ENCODE results near the gene ADAM12. TPM values are rescaled to one million over a fixed set of nuclear protein-coding genes. Genes with fewer than 3 reads are reported as not detected.

The ADAM12 gene
- polyA plus RNA-seq, 4 donors, result 0.45 to 0.87 TPM; not detected in 2

- no peak overlapping the region for H3K27ac ChIP-seq (ENCODE audit: low read depth in 1 of 3, low read length in 2 of 3)
- no peaks in the 10 kb centered on the region for H3K9me3 ChIP-seq (ENCODE audit: control insufficient read depth in 2 of 2, insufficient read depth in 1 of 2, low read depth in 1 of 2, low read length in 1 of 2)
- no peak overlapping the region for H3K4me3 ChIP-seq (ENCODE audit: low read depth in 1 of 3, low read length in 3 of 3)
- FAIRE-seq, result no peak
- no peaks in the 10 kb centered on the region for H3K4me1 ChIP-seq (ENCODE audit: control insufficient read depth in 3 of 3, insufficient read depth in 2 of 3, low read depth in 1 of 3, low read length in 2 of 3)
- no peaks in the 10 kb centered on the region for H3K27me3 ChIP-seq (ENCODE audit: control insufficient read depth in 3 of 3, insufficient read depth in 3 of 3, low read length in 3 of 3)
- 72 to 85% (median 74%) methylated on average over 9 of the region's 9 CpGs for WGBS, 3 donors
- no peak for DNase-seq
- H3K36me3 ChIP-seq (ENCODE audit: control insufficient read depth in 3 of 3, insufficient read depth in 2 of 3, low read depth in 1 of 3, low read length in 3 of 3), result no peaks in the 10 kb centered on the region
Measured at GRCh38 chr10:126130271-126130710, 258.0 kb downstream of the ADAM12 start.

GRCh38 chr10:126129026-126129425 lies 259.3 kb downstream of the ADAM12 start:
- H3K36me3 ChIP-seq (ENCODE audit: control insufficient read depth in 3 of 3, insufficient read depth in 2 of 3, low read depth in 1 of 3, low read length in 3 of 3), result no peaks in the 10 kb centered on the region
- H3K27me3 ChIP-seq (ENCODE audit: control insufficient read depth in 3 of 3, insufficient read depth in 3 of 3, low read length in 3 of 3), result no peaks in the 10 kb centered on the region
- DNase-seq, result no peak
- FAIRE-seq, result no peak
- 67 to 78% (median 73%) methylated on average over 7 of the region's 7 CpGs for WGBS, 3 donors
- no peak overlapping the region for H3K27ac ChIP-seq (ENCODE audit: low read depth in 1 of 3, low read length in 2 of 3)
- no peak overlapping the region for H3K4me3 ChIP-seq (ENCODE audit: low read depth in 1 of 3, low read length in 3 of 3)
- no peaks in the 10 kb centered on the region for H3K9me3 ChIP-seq (ENCODE audit: control insufficient read depth in 2 of 2, insufficient read depth in 1 of 2, low read depth in 1 of 2, low read length in 1 of 2)
- no peaks in the 10 kb centered on the region for H3K4me1 ChIP-seq (ENCODE audit: control insufficient read depth in 3 of 3, insufficient read depth in 2 of 3, low read depth in 1 of 3, low read length in 2 of 3)

GRCh38 chr10:126128581-126128980 lies 259.7 kb downstream of the ADAM12 start:
- Histone ChIP-seq H3K4me1 (ENCODE audit: control insufficient read depth in 3 of 3, insufficient read depth in 2 of 3, low read depth in 1 of 3, low read length in 2 of 3) (no peaks in the 10 kb centered on the region), H3K27ac (ENCODE audit: low read depth in 1 of 3, low read length in 2 of 3) (no peak overlapping the region), H3K27me3 (ENCODE audit: control insufficient read depth in 3 of 3, insufficient read depth in 3 of 3, low read length in 3 of 3) (no peaks in the 10 kb centered on the region), H3K36me3 (ENCODE audit: control insufficient read depth in 3 of 3, insufficient read depth in 2 of 3, low read depth in 1 of 3, low read length in 3 of 3) (no peaks in the 10 kb centered on the region), H3K4me3 (ENCODE audit: low read depth in 1 of 3, low read length in 3 of 3) (no peak overlapping the region), H3K9me3 (ENCODE audit: control insufficient read depth in 2 of 2, insufficient read depth in 1 of 2, low read depth in 1 of 2, low read length in 1 of 2) (no peaks in the 10 kb centered on the region)
- no peak for FAIRE-seq
- no peak for DNase-seq
- WGBS, 3 donors, result 96 to 98% (median 97%) methylated on average over 21 of the region's 21 CpGs

DNA sequence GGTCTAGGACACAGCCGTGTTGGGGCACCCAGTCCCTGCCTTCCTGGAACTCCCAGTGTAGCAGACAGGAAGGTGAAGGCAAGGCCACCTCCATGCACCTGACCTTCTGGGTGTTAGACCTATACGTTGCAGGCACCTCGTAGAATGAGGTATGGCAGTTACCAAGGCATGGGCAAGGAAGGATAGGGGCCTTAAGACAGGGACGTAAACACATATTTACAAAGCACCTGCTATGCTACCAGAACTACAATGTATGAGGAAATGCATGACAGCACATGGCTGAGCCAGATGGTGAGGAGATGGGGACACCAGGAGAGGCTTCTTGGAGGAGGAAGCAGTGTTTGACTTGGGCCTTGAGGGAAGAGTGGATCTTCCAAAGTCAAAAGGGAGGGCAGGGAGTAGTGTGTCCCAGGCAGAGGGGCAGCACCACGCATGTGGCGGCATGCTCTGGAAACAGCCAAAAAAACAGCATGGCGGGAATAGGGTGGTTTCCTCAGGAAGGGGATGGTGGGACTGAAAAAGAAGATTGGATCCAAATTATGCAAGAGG lies 260.7 kb downstream of the ADAM12 start:
- Histone ChIP-seq H3K4me3 (ENCODE audit: low read depth in 1 of 3, low read length in 3 of 3) (no peak overlapping the region), H3K27me3 (ENCODE audit: control insufficient read depth in 3 of 3, insufficient read depth in 3 of 3, low read length in 3 of 3) (no peaks in the 10 kb centered on the region), H3K9me3 (ENCODE audit: control insufficient read depth in 2 of 2, insufficient read depth in 1 of 2, low read depth in 1 of 2, low read length in 1 of 2) (no peaks in the 10 kb centered on the region), H3K36me3 (ENCODE audit: control insufficient read depth in 3 of 3, insufficient read depth in 2 of 3, low read depth in 1 of 3, low read length in 3 of 3) (no peaks in the 10 kb centered on the region), H3K27ac (ENCODE audit: low read depth in 1 of 3, low read length in 2 of 3) (no peak overlapping the region), H3K4me1 (ENCODE audit: control insufficient read depth in 3 of 3, insufficient read depth in 2 of 3, low read depth in 1 of 3, low read length in 2 of 3) (no peaks in the 10 kb centered on the region)
- FAIRE-seq (no peak), DNase-seq (no peak)
- 81 to 84% (median 83%) methylated on average over 7 of the region's 7 CpGs for WGBS, 3 donors

DNA sequence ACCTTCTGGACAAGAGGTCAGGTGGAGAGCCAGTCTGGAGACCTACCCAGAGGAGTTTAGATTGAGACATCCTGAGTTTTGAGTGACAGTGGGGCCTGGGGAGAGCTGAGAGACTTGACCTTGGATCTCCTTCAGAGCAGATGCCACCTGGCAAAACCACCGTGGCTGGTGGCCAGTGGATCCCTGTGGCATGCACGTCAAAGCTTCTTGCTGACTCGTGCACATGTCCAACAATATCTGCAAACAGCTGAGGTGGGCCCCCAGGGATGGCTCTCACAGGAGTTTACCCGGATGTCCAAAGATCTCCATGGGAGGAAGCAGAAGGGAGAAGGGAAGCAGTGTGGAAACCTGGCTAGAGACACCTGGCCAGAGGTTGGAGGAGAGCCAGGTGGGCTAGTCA lies 261.4 kb downstream of the ADAM12 start:
- no peak overlapping the region for H3K4me3 ChIP-seq (ENCODE audit: low read depth in 1 of 3, low read length in 3 of 3)
- no peaks in the 10 kb centered on the region for H3K27me3 ChIP-seq (ENCODE audit: control insufficient read depth in 3 of 3, insufficient read depth in 3 of 3, low read length in 3 of 3)
- FAIRE-seq (no peak), DNase-seq (no peak)
- H3K4me1 ChIP-seq (ENCODE audit: control insufficient read depth in 3 of 3, insufficient read depth in 2 of 3, low read depth in 1 of 3, low read length in 2 of 3), result no peaks in the 10 kb centered on the region
- H3K27ac ChIP-seq (ENCODE audit: low read depth in 1 of 3, low read length in 2 of 3), result no peak overlapping the region
- WGBS, 3 donors, result 65 to 81% (median 71%) methylated on average over 4 of the region's 4 CpGs
- no peaks in the 10 kb centered on the region for H3K36me3 ChIP-seq (ENCODE audit: control insufficient read depth in 3 of 3, insufficient read depth in 2 of 3, low read depth in 1 of 3, low read length in 3 of 3)
- no peaks in the 10 kb centered on the region for H3K9me3 ChIP-seq (ENCODE audit: control insufficient read depth in 2 of 2, insufficient read depth in 1 of 2, low read depth in 1 of 2, low read length in 1 of 2)

GRCh38 chr10:126126023-126126422 lies 262.3 kb downstream of the ADAM12 start:
- H3K27ac ChIP-seq (ENCODE audit: low read depth in 1 of 3, low read length in 2 of 3), result no peak overlapping the region
- H3K4me3 ChIP-seq (ENCODE audit: low read depth in 1 of 3, low read length in 3 of 3), result no peak overlapping the region
- no peaks in the 10 kb centered on the region for H3K9me3 ChIP-seq (ENCODE audit: control insufficient read depth in 2 of 2, insufficient read depth in 1 of 2, low read depth in 1 of 2, low read length in 1 of 2)
- DNase-seq (no peak), FAIRE-seq (no peak)
- H3K36me3 ChIP-seq (ENCODE audit: control insufficient read depth in 3 of 3, insufficient read depth in 2 of 3, low read depth in 1 of 3, low read length in 3 of 3), result no peaks in the 10 kb centered on the region
- no peaks in the 10 kb centered on the region for H3K27me3 ChIP-seq (ENCODE audit: control insufficient read depth in 3 of 3, insufficient read depth in 3 of 3, low read length in 3 of 3)
- no peaks in the 10 kb centered on the region for H3K4me1 ChIP-seq (ENCODE audit: control insufficient read depth in 3 of 3, insufficient read depth in 2 of 3, low read depth in 1 of 3, low read length in 2 of 3)
- 88 to 91% (median 89%) methylated on average over 5 of the region's 5 CpGs for WGBS, 3 donors

- Histone ChIP-seq H3K27me3 (ENCODE audit: control insufficient read depth in 3 of 3, insufficient read depth in 3 of 3, low read length in 3 of 3) (no peaks in the 10 kb centered on the region), H3K4me3 (ENCODE audit: low read depth in 1 of 3, low read length in 3 of 3) (no peak overlapping the region), H3K4me1 (ENCODE audit: control insufficient read depth in 3 of 3, insufficient read depth in 2 of 3, low read depth in 1 of 3, low read length in 2 of 3) (no peaks in the 10 kb centered on the region), H3K27ac (ENCODE audit: low read depth in 1 of 3, low read length in 2 of 3) (no peak overlapping the region), H3K9me3 (ENCODE audit: control insufficient read depth in 2 of 2, insufficient read depth in 1 of 2, low read depth in 1 of 2, low read length in 1 of 2) (no peaks in the 10 kb centered on the region), H3K36me3 (ENCODE audit: control insufficient read depth in 3 of 3, insufficient read depth in 2 of 3, low read depth in 1 of 3, low read length in 3 of 3) (no peaks in the 10 kb centered on the region)
- no peak for DNase-seq
- 79 to 87% (median 85%) methylated on average over 9 of the region's 9 CpGs for WGBS, 3 donors
- FAIRE-seq, result no peak
Measured at GRCh38 chr10:126124668-126125349, 263.5 kb downstream of the ADAM12 start.

- no peak for FAIRE-seq
- Histone ChIP-seq H3K9me3 (ENCODE audit: control insufficient read depth in 2 of 2, insufficient read depth in 1 of 2, low read depth in 1 of 2, low read length in 1 of 2) (no peaks in the 10 kb centered on the region), H3K27me3 (ENCODE audit: control insufficient read depth in 3 of 3, insufficient read depth in 3 of 3, low read length in 3 of 3) (no peaks in the 10 kb centered on the region), H3K27ac (ENCODE audit: low read depth in 1 of 3, low read length in 2 of 3) (no peak overlapping the region), H3K4me3 (ENCODE audit: low read depth in 1 of 3, low read length in 3 of 3) (no peak overlapping the region), H3K36me3 (ENCODE audit: control insufficient read depth in 3 of 3, insufficient read depth in 2 of 3, low read depth in 1 of 3, low read length in 3 of 3) (no peaks in the 10 kb centered on the region), H3K4me1 (ENCODE audit: control insufficient read depth in 3 of 3, insufficient read depth in 2 of 3, low read depth in 1 of 3, low read length in 2 of 3) (no peaks in the 10 kb centered on the region)
- 81 to 85% (median 81%) methylated on average over 7 of the region's 7 CpGs for WGBS, 3 donors
- no peak for DNase-seq
Measured at GRCh38 chr10:126124046-126124445, 264.2 kb downstream of the ADAM12 start.

GRCh38 chr10:126123466-126123865 lies 264.8 kb downstream of the ADAM12 start:
- 91 to 94% (median 94%) methylated on average over 10 of the region's 10 CpGs for WGBS, 3 donors
- no peaks in the 10 kb centered on the region for H3K36me3 ChIP-seq (ENCODE audit: control insufficient read depth in 3 of 3, insufficient read depth in 2 of 3, low read depth in 1 of 3, low read length in 3 of 3)
- no peak overlapping the region for H3K4me3 ChIP-seq (ENCODE audit: low read depth in 1 of 3, low read length in 3 of 3)
- FAIRE-seq (no peak), DNase-seq (no peak)
- no peaks in the 10 kb centered on the region for H3K4me1 ChIP-seq (ENCODE audit: control insufficient read depth in 3 of 3, insufficient read depth in 2 of 3, low read depth in 1 of 3, low read length in 2 of 3)
- H3K9me3 ChIP-seq (ENCODE audit: control insufficient read depth in 2 of 2, insufficient read depth in 1 of 2, low read depth in 1 of 2, low read length in 1 of 2), result no peaks in the 10 kb centered on the region
- no peaks in the 10 kb centered on the region for H3K27me3 ChIP-seq (ENCODE audit: control insufficient read depth in 3 of 3, insufficient read depth in 3 of 3, low read length in 3 of 3)
- no peak overlapping the region for H3K27ac ChIP-seq (ENCODE audit: low read depth in 1 of 3, low read length in 2 of 3)
